GM12873 (cell line): ENCODE measurements around the gene TMEM255A.

Source experiments
- TF ChIP-seq, protein P1 (sequence below): IDR thresholded peaks from 2 replicates; pipeline ENCODE4 v1.5.1; 2012; ENCODE audit warnings: low read depth, mild to moderate bottlenecking, moderate library complexity, low read length, control low read depth; ENCODE audit not compliant: insufficient read depth; ENCODE audit errors: missing control alignments

TMEM255A gene

DNA sequence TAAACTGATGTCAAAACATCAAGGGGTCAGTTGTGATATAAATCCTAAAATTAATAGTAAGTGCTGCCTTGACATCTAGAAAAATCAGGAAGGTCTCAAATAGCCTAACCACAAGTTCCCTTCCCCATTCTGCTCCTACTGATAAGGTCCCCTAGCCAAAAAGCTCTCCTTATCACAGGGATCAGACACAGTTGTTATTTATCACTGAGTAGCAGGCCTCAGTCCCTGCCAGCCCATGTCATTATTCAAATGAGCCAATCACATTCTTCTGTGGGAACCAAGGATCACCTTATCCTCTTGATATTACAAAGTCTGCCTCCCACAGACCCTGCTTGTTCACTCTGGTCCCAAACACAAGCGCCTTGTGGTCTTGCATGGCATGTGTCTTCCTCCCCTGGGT is 23.3 kb upstream of the TMEM255A start:
- TF ChIP-seq, protein P1, sequence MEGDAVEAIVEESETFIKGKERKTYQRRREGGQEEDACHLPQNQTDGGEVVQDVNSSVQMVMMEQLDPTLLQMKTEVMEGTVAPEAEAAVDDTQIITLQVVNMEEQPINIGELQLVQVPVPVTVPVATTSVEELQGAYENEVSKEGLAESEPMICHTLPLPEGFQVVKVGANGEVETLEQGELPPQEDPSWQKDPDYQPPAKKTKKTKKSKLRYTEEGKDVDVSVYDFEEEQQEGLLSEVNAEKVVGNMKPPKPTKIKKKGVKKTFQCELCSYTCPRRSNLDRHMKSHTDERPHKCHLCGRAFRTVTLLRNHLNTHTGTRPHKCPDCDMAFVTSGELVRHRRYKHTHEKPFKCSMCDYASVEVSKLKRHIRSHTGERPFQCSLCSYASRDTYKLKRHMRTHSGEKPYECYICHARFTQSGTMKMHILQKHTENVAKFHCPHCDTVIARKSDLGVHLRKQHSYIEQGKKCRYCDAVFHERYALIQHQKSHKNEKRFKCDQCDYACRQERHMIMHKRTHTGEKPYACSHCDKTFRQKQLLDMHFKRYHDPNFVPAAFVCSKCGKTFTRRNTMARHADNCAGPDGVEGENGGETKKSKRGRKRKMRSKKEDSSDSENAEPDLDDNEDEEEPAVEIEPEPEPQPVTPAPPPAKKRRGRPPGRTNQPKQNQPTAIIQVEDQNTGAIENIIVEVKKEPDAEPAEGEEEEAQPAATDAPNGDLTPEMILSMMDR: no peak

DNA sequence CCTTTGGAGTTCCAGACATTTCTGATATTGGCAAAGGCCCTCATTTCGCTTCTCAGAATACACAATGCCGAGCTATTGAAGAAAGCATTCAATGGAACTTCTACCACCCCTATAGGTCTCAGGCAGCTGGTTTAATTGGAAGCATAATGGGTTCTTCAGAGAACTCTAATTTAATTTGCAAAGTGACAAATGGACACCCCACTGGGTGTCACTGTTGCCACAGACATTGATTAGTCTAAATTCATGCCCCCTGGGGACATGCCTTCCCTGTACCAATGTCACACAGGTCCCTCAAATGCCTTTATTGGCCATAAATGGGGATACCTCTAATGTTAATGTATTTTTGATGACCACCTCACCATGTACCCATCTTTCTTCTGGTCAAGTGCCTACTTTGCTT is 22.9 kb upstream of the TMEM255A start:
- TF ChIP-seq, protein P1: no peak

DNA sequence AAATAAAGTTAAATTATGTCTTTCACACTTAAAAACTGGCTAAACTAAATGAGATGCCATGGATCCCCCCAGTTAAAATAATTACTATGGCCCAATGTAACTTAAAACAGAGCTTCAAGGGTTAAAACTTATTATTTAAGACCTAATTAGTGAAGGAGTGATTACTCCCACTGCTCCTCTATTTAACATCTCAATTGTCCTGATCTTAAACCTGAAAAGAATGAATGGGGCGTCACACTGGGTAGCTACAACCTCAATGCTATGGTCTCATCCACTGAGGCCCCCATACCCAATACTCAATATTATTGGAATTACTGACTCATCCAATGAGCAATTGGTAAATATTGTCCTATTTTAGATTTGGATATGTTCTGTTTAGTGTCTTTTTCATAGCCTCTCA is 21.1 kb upstream of the TMEM255A start:
- TF ChIP-seq, protein P1: no peak

DNA sequence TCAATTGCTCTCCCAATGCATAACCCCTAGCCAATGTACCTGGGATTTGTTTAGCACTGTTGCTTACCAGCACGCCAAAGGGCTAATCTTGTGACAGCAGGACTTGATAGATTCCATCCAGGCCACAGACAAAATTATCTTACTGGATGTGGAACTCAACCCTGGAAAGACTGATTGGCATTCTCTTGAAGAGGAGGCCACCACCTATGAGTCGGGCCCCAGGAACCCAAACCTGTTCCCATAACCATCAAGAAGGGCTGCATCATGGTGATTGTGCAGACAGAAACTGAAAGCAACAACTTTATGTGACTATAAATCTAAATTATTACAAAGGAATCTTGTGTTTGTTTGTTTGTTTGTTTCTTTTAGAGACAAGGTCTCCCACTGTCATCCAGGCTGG is 19.9 kb upstream of the TMEM255A start:
- TF ChIP-seq, protein P1: no peak

DNA sequence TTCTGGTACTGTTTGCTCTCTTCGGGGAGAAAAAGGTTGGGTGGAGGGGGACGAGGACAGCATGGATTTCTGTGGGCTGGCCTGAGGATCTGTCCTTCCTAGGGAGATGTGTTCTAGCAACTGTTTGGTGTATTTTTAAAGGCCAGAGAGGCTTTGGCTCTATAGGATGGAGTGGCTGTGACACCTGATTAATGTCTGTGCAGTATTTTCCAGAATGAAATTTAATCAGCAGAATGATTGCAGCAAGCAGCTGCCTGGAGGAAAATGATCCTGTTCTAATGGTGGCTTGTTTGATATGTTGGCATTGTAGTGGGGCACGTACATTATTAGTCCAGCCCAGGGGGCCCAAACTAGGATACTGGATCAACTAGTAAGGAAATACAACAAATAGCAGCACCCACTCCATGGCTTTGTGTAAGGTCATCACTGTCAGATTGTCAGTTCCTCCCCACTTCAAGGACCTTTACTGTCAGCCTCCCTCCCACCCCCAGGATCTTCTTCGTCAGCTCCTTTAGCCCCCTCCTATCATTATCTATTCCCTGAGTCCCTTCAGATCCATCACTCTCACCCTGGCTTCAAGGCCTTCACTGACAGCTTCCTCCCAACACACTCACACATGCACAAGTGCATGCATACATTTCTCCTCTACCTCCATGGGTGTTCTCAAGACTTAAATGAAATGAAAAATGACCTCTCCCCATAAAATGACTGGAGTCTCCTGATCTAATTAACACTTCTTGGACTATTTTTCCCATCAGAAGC is 10.4 kb upstream of the TMEM255A start:
- TF ChIP-seq, protein P1: no peak

DNA sequence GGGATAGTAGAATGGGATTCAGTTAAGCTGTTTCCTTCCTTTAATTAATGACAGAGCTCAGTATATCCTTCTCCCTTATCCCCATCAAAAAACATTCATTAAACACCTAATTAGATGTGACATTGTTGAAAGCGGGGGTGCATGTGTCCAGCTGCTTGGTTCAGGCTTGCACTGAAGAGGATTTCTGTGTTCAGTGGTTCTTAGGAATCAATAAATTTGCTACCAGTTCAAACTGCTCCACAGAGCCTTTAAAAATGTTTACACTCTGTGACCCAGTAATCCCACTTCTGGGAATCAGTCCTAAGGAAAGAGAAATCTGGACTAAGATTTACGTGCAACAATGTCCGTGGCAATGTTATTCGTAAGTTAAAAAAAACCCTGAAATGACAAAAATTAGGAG is 7.2 kb upstream of the TMEM255A start:
- TF ChIP-seq, protein P1: no peak

DNA sequence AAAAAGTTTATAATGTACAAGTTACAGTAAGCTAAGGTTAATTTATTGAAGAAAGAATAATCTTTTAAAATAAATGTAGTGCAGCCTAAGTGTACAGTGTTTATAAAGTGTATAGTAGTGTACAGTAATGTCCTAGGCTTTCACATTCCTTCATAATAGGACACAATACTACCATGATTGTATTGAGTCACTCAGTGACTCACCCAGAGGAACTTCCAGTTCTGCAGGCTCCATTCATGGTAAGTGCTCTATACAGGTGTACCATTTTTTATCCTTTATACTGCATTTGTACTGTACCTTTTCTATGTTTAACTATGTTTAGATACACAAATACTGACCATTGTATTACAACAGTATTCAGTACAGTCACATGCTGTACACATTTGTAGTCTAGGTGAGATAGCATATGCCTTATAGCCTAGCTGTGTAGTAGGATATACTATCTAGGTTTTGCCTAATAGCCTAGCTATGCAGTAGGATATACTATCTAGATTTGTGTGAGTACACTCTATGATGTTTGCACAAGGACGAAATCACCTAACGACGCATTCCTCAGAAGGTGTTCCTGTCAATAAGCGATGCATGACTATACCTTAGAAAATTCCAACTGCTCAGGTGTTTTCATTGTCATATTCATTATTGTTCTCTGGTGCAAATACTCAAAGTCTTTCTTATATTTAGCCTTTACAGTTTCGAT is 5.5 kb upstream of the TMEM255A start:
- TF ChIP-seq, protein P1: no peak
